Measurements from ENCODE around the gene TUBB2A. TPM values are rescaled to one million over a fixed set of nuclear protein-coding genes. Genes with fewer than 3 reads are reported as not detected.

Gene TUBB2A
- total and polyA plus RNA-seq, 2 of the 13 experiments (the other 11 are each of a cell fraction or from before 2014, with no cell fraction given): 35.3 to 106 TPM

- TF ChIP-seq, protein P1, sequence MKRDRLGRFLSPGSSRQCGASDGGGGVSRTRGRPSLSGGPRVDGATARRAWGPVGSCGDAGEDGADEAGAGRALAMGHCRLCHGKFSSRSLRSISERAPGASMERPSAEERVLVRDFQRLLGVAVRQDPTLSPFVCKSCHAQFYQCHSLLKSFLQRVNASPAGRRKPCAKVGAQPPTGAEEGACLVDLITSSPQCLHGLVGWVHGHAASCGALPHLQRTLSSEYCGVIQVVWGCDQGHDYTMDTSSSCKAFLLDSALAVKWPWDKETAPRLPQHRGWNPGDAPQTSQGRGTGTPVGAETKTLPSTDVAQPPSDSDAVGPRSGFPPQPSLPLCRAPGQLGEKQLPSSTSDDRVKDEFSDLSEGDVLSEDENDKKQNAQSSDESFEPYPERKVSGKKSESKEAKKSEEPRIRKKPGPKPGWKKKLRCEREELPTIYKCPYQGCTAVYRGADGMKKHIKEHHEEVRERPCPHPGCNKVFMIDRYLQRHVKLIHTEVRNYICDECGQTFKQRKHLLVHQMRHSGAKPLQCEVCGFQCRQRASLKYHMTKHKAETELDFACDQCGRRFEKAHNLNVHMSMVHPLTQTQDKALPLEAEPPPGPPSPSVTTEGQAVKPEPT (CRISPR knock-in tag; IDR thresholded peaks at IDR 0.05; ENCODE audit: low read depth): no peak
- TF ChIP-seq CHD2 (IDR thresholded peaks at IDR 0.05; ENCODE audit: low read depth, low read length): peak; percentile 96
- TF ChIP-seq ZNF780A (CRISPR knock-in tag; IDR thresholded peaks at IDR 0.05): no peak
- peak; percentile 65; the same call in 1 of the 2 replicates for TF ChIP-seq MYC (CRISPR knock-in tag; IDR thresholded peaks at IDR 0.05; ENCODE audit: borderline replicate concordance)
- TF ChIP-seq SMYD3 (CRISPR knock-in tag; IDR thresholded peaks at IDR 0.05): peak; percentile 23; the same call in 1 of the 2 replicates
- TF ChIP-seq ZBTB43 (CRISPR knock-in tag; conservative IDR thresholded peaks at IDR 0.05): no peak
- TF ChIP-seq AGO1 (IDR thresholded peaks at IDR 0.05; ENCODE audit: low read depth, low read length, poor library complexity, severe bottlenecking): no peak
- no peak for TF ChIP-seq ZBTB3 (CRISPR knock-in tag; IDR thresholded peaks at IDR 0.05; ENCODE audit: borderline replicate concordance, low read depth)
- TF ChIP-seq ATF5 (CRISPR knock-in tag; IDR thresholded peaks at IDR 0.05; ENCODE audit: low read depth): no peak
- TF ChIP-seq ATF4 (CRISPR knock-in tag; IDR thresholded peaks at IDR 0.05): 0 out of 4 replicates have a peak, but pooled peaks of 1 of the 2 experiments have one; percentile 28
- TF ChIP-seq ZFP36 (IDR thresholded peaks at IDR 0.05; ENCODE audit: borderline replicate concordance, low read depth, low read length, partially characterized antibody): no peak
- 0 out of 2 replicates have a peak, but pooled peaks have one; percentile 56 for TF ChIP-seq ZBTB42 (CRISPR knock-in tag; IDR thresholded peaks at IDR 0.05)
- 0 out of 2 replicates have a peak, but pooled peaks have one; percentile 16 for TF ChIP-seq RNF2 (conservative IDR thresholded peaks at IDR 0.05; ENCODE audit: low read depth)
- no peak for TF ChIP-seq PHF5A (CRISPR knock-in tag; IDR thresholded peaks at IDR 0.05; ENCODE audit: low read depth, unreplicated experiment)
- peak; percentile 60; the same call in 1 of the 2 replicates for TF ChIP-seq ZKSCAN8 (CRISPR knock-in tag; IDR thresholded peaks at IDR 0.05; ENCODE audit: borderline replicate concordance)
- TF ChIP-seq ZNF235 (CRISPR knock-in tag; IDR thresholded peaks at IDR 0.05; ENCODE audit: borderline replicate concordance): no peak
- peak; percentile 81; the same call in 1 of the 2 replicates for TF ChIP-seq SIN3A (IDR thresholded peaks at IDR 0.05; ENCODE audit: borderline replicate concordance, low read depth, low read length)
- TF ChIP-seq, protein P2, sequence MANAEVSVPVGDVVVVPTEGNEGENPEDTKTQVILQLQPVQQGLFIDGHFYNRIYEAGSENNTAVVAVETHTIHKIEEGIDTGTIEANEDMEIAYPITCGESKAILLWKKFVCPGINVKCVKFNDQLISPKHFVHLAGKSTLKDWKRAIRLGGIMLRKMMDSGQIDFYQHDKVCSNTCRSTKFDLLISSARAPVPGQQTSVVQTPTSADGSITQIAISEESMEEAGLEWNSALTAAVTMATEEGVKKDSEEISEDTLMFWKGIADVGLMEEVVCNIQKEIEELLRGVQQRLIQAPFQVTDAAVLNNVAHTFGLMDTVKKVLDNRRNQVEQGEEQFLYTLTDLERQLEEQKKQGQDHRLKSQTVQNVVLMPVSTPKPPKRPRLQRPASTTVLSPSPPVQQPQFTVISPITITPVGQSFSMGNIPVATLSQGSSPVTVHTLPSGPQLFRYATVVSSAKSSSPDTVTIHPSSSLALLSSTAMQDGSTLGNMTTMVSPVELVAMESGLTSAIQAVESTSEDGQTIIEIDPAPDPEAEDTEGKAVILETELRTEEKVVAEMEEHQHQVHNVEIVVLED (CRISPR knock-in tag; IDR thresholded peaks at IDR 0.05; ENCODE audit: borderline replicate concordance): peak; percentile 18; the same call in 1 of the 2 replicates
- TF ChIP-seq, protein P3, sequence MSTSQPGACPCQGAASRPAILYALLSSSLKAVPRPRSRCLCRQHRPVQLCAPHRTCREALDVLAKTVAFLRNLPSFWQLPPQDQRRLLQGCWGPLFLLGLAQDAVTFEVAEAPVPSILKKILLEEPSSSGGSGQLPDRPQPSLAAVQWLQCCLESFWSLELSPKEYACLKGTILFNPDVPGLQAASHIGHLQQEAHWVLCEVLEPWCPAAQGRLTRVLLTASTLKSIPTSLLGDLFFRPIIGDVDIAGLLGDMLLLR (CRISPR knock-in tag; IDR thresholded peaks at IDR 0.05): no peak
- peak; percentile 79 for TF ChIP-seq ARNT2 (CRISPR knock-in tag; IDR thresholded peaks at IDR 0.05; ENCODE audit: low read depth)
These were observed 38.6 kb upstream of the TUBB2A start (continued) for GRCh38 chr6:3195695-3196497.

All from HepG2 (cell line).